GM13977 (cell line): ENCODE data around the gene MLLT3.

Experiments
- DNase-seq: peaks from one replicate; pipeline ENCODE4 v3.0.0; 2012; ENCODE audit warnings: low spot score
- CTCF ChIP-seq: IDR thresholded peaks from 2 replicates; pipeline ENCODE4 v1.5.1; 2012; ENCODE audit warnings: mild to moderate bottlenecking, control low read depth; ENCODE audit not compliant: insufficient read depth; ENCODE audit errors: extremely low read depth, missing control alignments
- in situ Hi-C: fragments of 300-500 bp; cut with MboI; formaldehyde crosslinking; loops from one replicate; pipeline ENCODE4 v1.12.0; 2022; ENCODE audit warnings: low sequenced_read_pairs, low pct_unique_long_range_greater_than_20kb, mixed read lengths, inconsistent platforms; ENCODE audit not compliant: unreplicated experiment

MLLT3 gene

DNA sequence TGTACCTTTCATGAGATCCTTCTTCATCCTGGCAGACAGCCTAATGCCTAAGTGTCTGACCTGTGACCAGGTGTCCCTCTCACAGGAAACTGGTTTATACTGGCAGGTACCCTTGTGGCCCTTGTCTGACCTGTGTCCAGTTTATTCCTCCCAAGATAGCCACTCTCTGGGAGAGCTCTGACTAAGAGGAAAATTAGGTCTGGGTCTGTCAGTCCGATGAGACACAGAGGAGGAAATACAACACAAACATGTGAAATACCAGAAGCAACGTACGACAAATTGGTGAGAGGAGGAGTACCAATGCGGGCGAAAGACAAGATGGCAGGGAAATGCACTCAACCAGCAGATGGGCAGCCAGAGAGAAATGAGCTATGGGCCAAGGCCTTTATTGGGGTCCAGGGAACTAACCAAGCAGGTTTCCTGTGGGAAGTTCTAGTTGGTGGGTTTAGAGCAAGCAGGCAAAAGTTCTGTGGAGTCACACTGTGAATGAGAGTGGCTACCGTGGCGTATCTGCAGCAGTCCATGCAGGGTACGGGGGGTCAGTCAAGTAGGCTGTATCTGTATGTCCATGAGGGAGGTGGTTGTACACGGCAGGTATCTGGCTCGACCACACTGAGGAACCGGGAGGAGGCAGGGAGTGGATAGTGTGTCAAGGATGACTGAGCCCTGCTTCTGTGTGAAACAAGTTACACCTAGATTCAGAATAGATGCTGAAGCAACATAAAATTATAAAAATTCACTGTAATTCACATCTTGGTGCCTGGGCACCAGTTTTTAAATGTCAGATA is 109.0 kb downstream of the MLLT3 start:
- no peak for DNase-seq
- in situ Hi-C loops, result no loop called here
- TF ChIP-seq CTCF, result no peak

DNA sequence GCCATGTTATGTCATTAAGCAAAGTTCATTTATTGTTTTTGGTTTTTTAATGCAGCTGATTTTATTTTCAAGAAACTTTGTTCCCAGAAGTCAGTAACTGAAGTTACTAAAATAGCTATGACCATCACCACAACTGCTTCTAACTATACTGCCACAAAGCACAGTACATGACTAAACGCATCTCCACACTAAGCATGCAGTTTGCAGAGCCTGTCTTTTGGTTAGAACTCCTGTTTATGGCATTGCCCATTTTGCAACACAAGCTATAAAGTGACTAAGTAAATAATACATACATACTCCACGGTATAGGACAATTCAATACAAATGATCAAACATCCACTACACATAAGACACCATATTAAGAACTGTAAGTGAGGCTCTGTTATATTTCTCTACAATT is 109.7 kb downstream of the MLLT3 start:
- no peak for TF ChIP-seq CTCF
- in situ Hi-C loops, result no loop called here
- no peak for DNase-seq

DNA sequence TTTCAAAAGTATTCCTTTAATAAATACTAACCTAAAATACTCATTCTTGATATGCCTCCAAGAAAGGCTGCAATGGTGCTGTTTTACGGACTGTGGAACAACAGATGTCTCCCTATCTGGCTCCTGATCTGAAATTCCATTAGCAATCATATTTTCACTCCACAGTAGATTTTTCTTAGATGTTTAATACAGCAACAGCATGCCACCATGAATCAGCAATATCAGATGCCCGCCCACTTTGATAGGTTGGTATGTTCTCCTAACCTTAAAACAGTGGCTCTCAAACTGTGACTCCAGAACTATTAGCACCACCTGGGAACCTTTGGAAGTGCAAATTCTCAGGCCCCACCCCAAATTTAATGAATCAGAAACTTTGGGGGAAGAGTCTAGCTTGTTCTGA is 110.2 kb downstream of the MLLT3 start:
- no peak for TF ChIP-seq CTCF
- in situ Hi-C loops, result no loop called here
- DNase-seq, result no peak

DNA sequence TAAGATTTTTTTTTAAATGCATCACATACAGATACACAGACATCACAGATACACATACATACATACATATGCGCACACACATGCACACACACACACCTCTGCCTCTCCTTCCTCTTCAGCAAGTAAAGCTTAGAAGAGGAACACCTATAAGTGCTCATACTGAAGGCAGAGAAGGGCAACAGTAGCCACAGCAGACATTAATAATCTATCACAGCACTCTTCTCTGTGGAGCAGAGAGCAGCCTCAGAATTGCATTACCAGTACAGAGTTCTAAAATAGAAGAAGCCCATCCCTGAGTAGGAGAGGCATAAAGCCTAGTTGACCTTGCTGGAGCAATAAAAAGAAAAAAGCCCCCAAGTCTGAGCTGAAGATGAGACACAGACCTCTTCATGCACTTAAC is 110.6 kb downstream of the MLLT3 start:
- in situ Hi-C loops, result no loop called here
- DNase-seq, result no peak
- no peak for TF ChIP-seq CTCF

DNA sequence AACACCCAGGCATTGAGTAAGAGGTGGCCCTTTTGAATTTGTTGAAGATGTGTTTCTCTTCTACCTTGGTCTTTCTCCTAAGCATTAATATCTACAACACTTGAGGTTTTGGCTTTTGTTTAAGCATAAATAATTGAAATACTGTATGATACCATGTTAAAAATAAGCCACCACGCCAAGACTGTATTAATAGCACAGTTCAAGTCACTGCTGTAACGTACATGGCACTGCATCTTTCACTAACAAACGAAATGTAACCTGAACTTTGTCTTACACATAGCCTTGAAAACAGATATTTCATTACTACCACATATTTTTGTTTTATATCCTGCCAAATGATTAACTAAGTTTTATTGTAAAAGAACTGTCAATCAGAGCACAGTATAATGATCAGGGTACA is 112.8 kb downstream of the MLLT3 start:
- no peak for DNase-seq
- in situ Hi-C loops, result no loop called here
- no peak for TF ChIP-seq CTCF

- in situ Hi-C loops, result no loop called here
These were observed 114.1 kb downstream of the MLLT3 start for GRCh38 chr9:20508242-20508641.

More at GRCh38 chr9:20508242-20508641, 114.1 kb downstream of the MLLT3 start:
- TF ChIP-seq CTCF, result no peak
- peak; percentile 34 for DNase-seq
